HepG2 (cell line): ENCODE data around the gene NCAPD2. TPM values are rescaled to one million over a fixed set of nuclear protein-coding genes. Genes with fewer than 3 reads are reported as not detected.

ENCODE experiments used
- ARID2 ChIP-seq: sonication (generic); formaldehyde crosslinking; IDR thresholded peaks from 2 replicates; pipeline ENCODE4 v1.8.1; 2022; ENCODE audit warnings: mild to moderate bottlenecking, missing genetic modification reagents, borderline replicate concordance
- HIVEP1 ChIP-seq: sonication (generic); formaldehyde crosslinking; IDR thresholded peaks from 2 replicates; pipeline ENCODE4 v1.4.0; 2020; ENCODE audit warnings: mild to moderate bottlenecking, missing genetic modification reagents
- SP1 ChIP-seq, 2 experiments: fragments of 450-650 bp in 1 of 2; sonication (generic) in 1 of 2; formaldehyde crosslinking in 1 of 2; IDR thresholded peaks; 2 replicates each; pipeline versions ENCODE4 v1.4.0 to v1.6.1; 2016 to 2020; ENCODE audit warnings: missing genetic modification reagents in 1 of 2
- TAF1 ChIP-seq: sonication (generic); formaldehyde crosslinking; IDR thresholded peaks from 2 replicates; pipeline ENCODE4 v1.4.0; 2020; ENCODE audit warnings: missing genetic modification reagents
- TGIF2 ChIP-seq: IDR thresholded peaks from 2 replicates; pipeline ENCODE4 v1.6.1; 2016; ENCODE audit warnings: control low read depth, missing compliant biosample characterization
- ZFP90 ChIP-seq: sonication (generic); formaldehyde crosslinking; IDR thresholded peaks from 2 replicates; pipeline ENCODE4 v1.8.0; 2022; ENCODE audit warnings: missing genetic modification reagents, mild to moderate bottlenecking, inconsistent platforms, borderline replicate concordance
- ZMYM3 ChIP-seq: sonication (generic); formaldehyde crosslinking; IDR thresholded peaks from 2 replicates; pipeline ENCODE4 v1.5.1; 2020; ENCODE audit warnings: mild to moderate bottlenecking, missing genetic modification reagents
- ZNF501 ChIP-seq: sonication (generic); formaldehyde crosslinking; IDR thresholded peaks from 2 replicates; pipeline ENCODE4 v1.5.1; 2020; ENCODE audit warnings: mild to moderate bottlenecking, moderate library complexity, missing genetic modification reagents
- ZNF510 ChIP-seq: sonication (generic); formaldehyde crosslinking; IDR thresholded peaks from 2 replicates; pipeline ENCODE4 v1.4.0; 2020; ENCODE audit warnings: low read depth, mild to moderate bottlenecking, missing genetic modification reagents
- polyA plus RNA-seq, 8 experiments: library from polyadenylated mRNA; depleted of rRNA in 3 of 8; stranded (reverse) in 7 of 8; unstranded in 1 of 8; fragments of >200 nt; fragmentation: Illumina TruSeq in 4 of 8; extraction: Trizol in 4 of 8; gene quantifications; 2 replicates each; pipeline versions ENCODE4 v1.2.1 to v1.2.3, GENCODE V29; 2011 to 2016; ENCODE audit warnings: low read depth in 4 of 8, missing spikeins in 1 of 8, mixed read lengths in 1 of 8; ENCODE audit not compliant: insufficient read depth in 1 of 8
- total RNA-seq, 5 experiments: library from RNA; depleted of rRNA; stranded (reverse); fragments of >200 nt; fragmentation: Illumina TruSeq; extraction: Trizol; gene quantifications; 2 replicates each; pipeline ENCODE4 v1.2.3, GENCODE V29; 2016; ENCODE audit warnings: low read depth in 1 of 5
- TF ChIP-seq, protein P1 (sequence below), 2 experiments: sonication (generic) in 1 of 2; formaldehyde crosslinking in 1 of 2; IDR thresholded peaks; 2 replicates each; pipeline versions ENCODE4 v1.6.1 to v1.9.0; 2014 to 2022; ENCODE audit warnings: antibody characterized with exemption in 1 of 2, borderline replicate concordance in 1 of 2, inconsistent platforms in 1 of 2, low read depth in 1 of 2, missing genetic modification reagents in 1 of 2
- TF ChIP-seq, protein P2 (sequence below): sonication (generic); formaldehyde crosslinking; IDR thresholded peaks from 2 replicates; pipeline ENCODE4 v1.8.0; 2022; ENCODE audit warnings: mild to moderate bottlenecking, missing genetic modification reagents, borderline replicate concordance
- TF ChIP-seq, protein P3 (sequence below): sonication (generic); formaldehyde crosslinking; IDR thresholded peaks from 2 replicates; pipeline ENCODE4 v1.4.0; 2020; ENCODE audit warnings: missing genetic modification reagents
- TF ChIP-seq, protein P4 (sequence below): sonication (generic); formaldehyde crosslinking; conservative IDR thresholded peaks from 2 replicates; pipeline ENCODE4 v1.4.0; 2020; ENCODE audit warnings: missing genetic modification reagents
- TF ChIP-seq, protein P5 (sequence below): sonication (generic); formaldehyde crosslinking; IDR thresholded peaks from 2 replicates; pipeline ENCODE4 v1.5.0; 2020; ENCODE audit warnings: missing genetic modification reagents

Gene NCAPD2
- total and polyA plus RNA-seq, 2 of the 13 experiments (the other 11 are each of a cell fraction or from before 2014, with no cell fraction given), result 51.1 to 65.6 TPM

DNA sequence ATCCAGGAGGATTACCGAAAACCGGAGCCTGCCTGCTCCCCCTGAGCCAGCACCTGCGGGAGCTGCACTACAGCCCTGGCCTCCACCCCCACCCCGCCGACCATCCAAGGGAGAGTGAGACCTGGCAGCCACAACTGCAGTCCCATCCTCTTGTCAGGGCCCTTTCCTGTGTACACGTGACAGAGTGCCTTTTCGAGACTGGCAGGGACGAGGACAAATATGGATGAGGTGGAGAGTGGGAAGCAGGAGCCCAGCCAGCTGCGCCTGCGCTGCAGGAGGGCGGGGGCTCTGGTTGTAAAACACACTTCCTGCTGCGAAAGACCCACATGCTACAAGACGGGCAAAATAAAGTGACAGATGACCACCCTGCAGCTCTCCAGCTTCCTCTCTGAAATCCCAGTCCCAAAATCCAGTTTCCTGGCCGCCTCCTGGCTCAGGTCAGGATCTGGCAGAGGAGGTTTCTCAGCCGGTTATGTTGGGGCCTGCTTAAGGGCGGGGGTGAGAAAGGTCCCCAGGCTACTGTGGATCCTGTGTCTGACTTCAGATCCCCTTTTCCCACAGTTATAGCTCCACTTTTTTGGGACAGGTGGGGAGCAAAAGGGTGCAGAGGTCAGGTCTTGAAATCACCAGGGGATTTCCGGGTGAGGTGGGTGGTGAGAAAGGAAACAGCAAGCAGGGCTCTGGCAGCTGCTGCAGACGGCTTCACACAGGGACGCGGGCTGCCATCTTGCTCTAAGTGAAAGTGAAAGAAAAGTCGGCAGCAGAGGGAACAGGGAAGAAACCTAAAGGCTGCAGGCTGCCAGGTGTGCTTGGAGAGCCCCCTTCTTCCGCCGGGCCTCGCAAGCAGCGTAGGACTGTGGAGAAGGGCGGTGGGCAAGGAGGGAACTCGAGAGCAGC is 42.3 kb upstream of the NCAPD2 start, which contains the start of gene TAPBPL (continued):
- TF ChIP-seq, protein P1, sequence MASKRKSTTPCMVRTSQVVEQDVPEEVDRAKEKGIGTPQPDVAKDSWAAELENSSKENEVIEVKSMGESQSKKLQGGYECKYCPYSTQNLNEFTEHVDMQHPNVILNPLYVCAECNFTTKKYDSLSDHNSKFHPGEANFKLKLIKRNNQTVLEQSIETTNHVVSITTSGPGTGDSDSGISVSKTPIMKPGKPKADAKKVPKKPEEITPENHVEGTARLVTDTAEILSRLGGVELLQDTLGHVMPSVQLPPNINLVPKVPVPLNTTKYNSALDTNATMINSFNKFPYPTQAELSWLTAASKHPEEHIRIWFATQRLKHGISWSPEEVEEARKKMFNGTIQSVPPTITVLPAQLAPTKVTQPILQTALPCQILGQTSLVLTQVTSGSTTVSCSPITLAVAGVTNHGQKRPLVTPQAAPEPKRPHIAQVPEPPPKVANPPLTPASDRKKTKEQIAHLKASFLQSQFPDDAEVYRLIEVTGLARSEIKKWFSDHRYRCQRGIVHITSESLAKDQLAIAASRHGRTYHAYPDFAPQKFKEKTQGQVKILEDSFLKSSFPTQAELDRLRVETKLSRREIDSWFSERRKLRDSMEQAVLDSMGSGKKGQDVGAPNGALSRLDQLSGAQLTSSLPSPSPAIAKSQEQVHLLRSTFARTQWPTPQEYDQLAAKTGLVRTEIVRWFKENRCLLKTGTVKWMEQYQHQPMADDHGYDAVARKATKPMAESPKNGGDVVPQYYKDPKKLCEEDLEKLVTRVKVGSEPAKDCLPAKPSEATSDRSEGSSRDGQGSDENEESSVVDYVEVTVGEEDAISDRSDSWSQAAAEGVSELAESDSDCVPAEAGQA (IDR thresholded peaks at IDR 0.05; ENCODE audit: low read depth), result 0 out of 2 replicates have a peak, but pooled peaks have one; percentile 49
- TF ChIP-seq, protein P1 (CRISPR knock-in tag; IDR thresholded peaks at IDR 0.05; ENCODE audit: borderline replicate concordance), result no peak
- TF ChIP-seq TAF1 (peak; percentile 23; the same call in 1 of the 2 replicates), HIVEP1 (peak; percentile 51; the same call in 1 of the 2 replicates), ZNF501 (0 out of 2 replicates have a peak, but pooled peaks have one; percentile 22), TGIF2 (peak; percentile 74; the same call in 1 of the 2 replicates), ZNF510 (CRISPR knock-in tag) (0 out of 2 replicates have a peak, but pooled peaks have one; percentile 42), ZMYM3 (no peak), ZFP90 (CRISPR knock-in tag) (peak; percentile 57), ARID2 (CRISPR knock-in tag) (peak; percentile 77; the same call in 1 of the 2 replicates), SP1 (IDR thresholded peaks at IDR 0.05) (no peak), SP1 (CRISPR knock-in tag; IDR thresholded peaks at IDR 0.05) (peak; percentile 37; the same call in 1 of the 2 replicates)
- TF ChIP-seq, protein P2, sequence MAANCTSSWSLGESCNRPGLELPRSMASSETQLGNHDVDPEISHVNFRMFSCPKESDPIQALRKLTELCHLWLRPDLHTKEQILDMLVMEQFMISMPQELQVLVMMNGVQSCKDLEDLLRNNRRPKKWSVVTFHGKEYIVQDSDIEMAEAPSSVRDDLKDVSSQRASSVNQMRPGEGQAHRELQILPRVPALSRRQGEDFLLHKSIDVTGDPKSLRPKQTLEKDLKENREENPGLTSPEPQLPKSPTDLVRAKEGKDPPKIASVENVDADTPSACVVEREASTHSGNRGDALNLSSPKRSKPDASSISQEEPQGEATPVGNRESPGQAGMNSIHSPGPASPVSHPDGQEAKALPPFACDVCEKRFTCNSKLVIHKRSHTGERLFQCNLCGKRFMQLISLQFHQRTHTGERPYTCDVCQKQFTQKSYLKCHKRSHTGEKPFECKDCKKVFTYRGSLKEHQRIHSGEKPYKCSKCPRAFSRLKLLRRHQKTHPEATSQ (CRISPR knock-in tag), result no peak
- TF ChIP-seq, protein P3, sequence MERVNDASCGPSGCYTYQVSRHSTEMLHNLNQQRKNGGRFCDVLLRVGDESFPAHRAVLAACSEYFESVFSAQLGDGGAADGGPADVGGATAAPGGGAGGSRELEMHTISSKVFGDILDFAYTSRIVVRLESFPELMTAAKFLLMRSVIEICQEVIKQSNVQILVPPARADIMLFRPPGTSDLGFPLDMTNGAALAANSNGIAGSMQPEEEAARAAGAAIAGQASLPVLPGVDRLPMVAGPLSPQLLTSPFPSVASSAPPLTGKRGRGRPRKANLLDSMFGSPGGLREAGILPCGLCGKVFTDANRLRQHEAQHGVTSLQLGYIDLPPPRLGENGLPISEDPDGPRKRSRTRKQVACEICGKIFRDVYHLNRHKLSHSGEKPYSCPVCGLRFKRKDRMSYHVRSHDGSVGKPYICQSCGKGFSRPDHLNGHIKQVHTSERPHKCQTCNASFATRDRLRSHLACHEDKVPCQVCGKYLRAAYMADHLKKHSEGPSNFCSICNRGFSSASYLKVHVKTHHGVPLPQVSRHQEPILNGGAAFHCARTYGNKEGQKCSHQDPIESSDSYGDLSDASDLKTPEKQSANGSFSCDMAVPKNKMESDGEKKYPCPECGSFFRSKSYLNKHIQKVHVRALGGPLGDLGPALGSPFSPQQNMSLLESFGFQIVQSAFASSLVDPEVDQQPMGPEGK (CRISPR knock-in tag), result peak; percentile 55
- TF ChIP-seq, protein P4, sequence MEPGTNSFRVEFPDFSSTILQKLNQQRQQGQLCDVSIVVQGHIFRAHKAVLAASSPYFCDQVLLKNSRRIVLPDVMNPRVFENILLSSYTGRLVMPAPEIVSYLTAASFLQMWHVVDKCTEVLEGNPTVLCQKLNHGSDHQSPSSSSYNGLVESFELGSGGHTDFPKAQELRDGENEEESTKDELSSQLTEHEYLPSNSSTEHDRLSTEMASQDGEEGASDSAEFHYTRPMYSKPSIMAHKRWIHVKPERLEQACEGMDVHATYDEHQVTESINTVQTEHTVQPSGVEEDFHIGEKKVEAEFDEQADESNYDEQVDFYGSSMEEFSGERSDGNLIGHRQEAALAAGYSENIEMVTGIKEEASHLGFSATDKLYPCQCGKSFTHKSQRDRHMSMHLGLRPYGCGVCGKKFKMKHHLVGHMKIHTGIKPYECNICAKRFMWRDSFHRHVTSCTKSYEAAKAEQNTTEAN, result peak; percentile 54; the same call in 1 of the 2 replicates
- TF ChIP-seq, protein P5, sequence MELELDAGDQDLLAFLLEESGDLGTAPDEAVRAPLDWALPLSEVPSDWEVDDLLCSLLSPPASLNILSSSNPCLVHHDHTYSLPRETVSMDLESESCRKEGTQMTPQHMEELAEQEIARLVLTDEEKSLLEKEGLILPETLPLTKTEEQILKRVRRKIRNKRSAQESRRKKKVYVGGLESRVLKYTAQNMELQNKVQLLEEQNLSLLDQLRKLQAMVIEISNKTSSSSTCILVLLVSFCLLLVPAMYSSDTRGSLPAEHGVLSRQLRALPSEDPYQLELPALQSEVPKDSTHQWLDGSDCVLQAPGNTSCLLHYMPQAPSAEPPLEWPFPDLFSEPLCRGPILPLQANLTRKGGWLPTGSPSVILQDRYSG (CRISPR knock-in tag), result no peak
